GM12892 (cell line): ENCODE measurements around the gene BNIP5.

Source experiments
- DNase-seq: peaks from one replicate; pipeline ENCODE4 v3.0.0; 2011; ENCODE audit not compliant: insufficient read length
- FAIRE-seq: peaks from 2 replicates; lab custom pipeline; 2011; peaks lifted over from hg19 to GRCh38; lab: Jason Lieb, UNC
- POLR2A ChIP-seq: IDR thresholded peaks from 2 replicates; pipeline ENCODE4 v1.6.1; 2011; ENCODE audit warnings: low read depth, low read length, control low read depth
- POLR2AphosphoS5 ChIP-seq: IDR thresholded peaks from 2 replicates; pipeline ENCODE4 v1.6.1; 2011; ENCODE audit warnings: low read depth, low read length, control low read depth
- TAF1 ChIP-seq: IDR thresholded peaks from 2 replicates; pipeline ENCODE4 v1.6.1; 2011; ENCODE audit warnings: low read depth, mild to moderate bottlenecking, control low read depth, low read length, borderline replicate concordance

The BNIP5 gene

DNA sequence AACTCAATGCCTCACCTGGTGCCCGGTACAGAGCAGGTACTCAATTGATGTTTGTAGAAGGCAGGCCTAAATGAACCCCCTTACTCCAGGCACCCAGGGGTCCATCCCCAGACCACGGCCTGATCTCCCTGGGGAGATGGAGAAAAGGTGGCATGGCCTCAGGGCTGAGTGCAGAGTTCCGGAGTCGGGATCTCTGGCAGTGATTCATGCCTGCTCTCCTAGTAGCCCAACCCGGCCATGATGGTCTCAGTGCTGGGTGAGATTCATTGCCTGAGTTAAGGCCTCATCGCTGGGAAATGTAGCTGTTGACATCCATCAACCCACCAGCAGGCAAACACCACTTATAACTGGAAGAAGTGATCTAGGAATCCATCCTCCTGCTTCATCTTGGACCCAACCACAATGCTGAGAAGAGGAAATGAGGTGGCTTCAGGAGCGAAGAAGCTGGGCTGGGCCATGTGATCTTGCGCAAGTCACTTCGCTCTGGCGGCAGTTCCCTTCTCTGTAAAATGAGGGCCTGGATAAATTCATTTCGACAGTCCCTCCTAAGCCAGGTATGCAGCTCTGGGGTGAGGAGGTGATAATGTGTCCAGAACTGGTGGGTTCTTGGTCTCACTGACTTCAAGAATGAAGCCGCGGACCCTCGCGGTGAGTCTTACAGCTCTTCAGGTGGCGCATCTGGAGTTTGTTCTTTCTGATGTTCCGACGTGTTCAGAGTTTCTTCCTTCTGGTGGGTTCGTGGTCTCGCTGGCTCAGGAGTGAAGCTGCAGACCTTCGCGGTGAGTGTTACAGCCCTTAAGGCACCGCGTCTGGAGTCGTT is 26.1 kb upstream of the BNIP5 start:
- TF ChIP-seq POLR2A (no peak), TAF1 (no peak), POLR2AphosphoS5 (no peak)
- DNase-seq (no peak), FAIRE-seq (no peak)

- DNase-seq (no peak), FAIRE-seq (no peak)
- TF ChIP-seq POLR2A (no peak), POLR2AphosphoS5 (no peak), TAF1 (no peak)
Observed at GRCh38 chr6:36361071-36361470, 24.4 kb upstream of the BNIP5 start.

- TF ChIP-seq POLR2A (no peak), POLR2AphosphoS5 (no peak)
- DNase-seq (peak; percentile 50), FAIRE-seq (peak; percentile 82)
Observed at GRCh38 chr6:36360241-36361054, 23.8 kb upstream of the BNIP5 start.

DNA sequence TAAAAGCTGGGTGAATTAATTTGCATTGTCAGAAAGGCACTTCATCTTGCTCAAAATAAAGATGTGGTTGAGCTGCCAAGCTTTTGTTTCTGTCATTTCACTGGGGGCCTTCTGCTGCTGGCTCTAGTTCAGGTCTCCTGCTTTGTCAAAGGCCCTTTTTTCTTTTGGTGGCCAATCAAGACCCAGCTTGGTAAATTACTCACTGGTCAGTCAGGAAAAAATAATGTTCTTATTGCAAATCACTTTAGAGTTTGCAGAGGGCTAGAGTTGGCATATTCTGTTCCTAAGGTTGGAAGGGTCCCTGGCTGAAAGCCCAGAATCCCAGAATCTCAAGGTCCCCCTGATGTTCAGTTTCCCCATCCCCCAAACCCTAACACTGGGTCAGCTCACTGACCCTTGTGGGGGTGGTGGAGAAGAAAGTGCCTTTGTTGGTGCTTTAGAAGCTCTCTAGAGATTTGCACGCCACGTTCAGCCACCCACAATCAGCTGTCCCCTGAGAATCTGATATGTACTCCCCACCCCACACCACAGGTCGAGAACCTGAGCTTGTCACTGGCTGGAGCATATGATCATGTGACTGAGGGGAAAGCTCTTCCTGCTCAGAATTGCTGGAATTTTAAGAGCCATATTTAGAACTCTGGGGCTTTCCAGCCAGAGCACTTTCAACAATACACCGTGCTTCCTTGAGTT is 21.7 kb upstream of the BNIP5 start:
- FAIRE-seq: no peak
- no peak for DNase-seq
- TF ChIP-seq POLR2AphosphoS5 (no peak), POLR2A (no peak), TAF1 (no peak)

DNA sequence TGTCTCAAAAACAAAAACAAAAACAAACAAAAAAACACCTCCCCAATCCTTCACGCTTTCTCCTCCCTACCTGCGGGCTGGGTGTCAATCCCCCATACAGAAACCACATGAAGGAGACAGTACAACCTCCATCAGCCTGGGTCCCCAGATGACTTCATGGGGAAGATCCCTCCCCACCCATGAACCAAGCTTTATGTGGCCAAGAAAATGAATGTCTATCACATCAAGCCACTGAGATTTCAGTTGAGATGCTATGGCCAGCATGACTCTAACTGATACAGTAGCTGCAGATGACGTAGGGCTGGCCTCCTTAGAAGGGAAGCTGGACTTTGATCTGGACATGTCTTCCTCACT is 21.2 kb upstream of the BNIP5 start:
- DNase-seq (no peak), FAIRE-seq (peak; percentile 53)
- TF ChIP-seq POLR2AphosphoS5 (no peak), TAF1 (no peak), POLR2A (no peak)

DNA sequence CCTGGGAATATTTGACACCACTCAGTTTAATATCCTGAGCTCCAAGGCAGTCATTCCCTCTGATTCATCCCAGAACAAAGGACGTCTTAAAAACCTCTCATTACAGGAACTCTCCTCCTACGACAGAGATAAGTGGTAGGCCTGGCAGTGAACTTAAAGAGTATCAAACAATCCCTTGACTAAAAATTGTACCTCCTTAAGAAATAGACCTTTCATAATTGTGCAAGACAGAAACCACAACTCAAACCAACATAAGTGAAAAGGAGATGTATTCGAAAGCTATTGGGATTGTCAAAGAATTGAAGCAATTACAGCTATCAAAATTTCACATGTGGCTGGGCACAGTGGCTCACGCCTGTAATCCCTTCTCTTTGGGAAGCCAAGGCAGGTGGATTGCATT is 19.1 kb upstream of the BNIP5 start:
- no peak for DNase-seq
- no peak for TF ChIP-seq POLR2A
- no peak for TF ChIP-seq TAF1
- no peak for TF ChIP-seq POLR2AphosphoS5

DNA sequence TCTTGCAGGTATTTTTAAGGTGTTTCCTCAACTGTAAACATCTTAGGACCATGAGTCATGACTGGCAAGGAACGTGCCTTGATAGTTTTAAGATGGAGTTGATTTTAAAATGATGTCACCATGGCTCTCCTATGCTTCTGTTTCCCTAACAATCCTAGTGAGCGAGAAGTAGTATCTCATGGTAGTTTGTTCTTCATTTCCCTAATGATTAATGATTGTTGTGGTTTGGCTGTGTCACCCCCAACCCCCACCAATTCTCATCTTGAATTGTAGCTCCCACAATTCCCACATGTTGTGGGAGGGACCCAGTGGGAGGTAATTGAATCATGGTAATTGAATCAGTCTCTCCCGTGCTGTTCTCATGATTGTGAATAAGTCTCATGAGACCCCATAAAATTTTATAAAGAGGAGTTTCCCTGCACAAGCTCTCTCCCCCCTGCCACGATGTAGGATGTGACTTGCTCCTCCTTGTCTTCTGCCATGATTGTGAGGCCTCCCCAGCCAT is 16.8 kb upstream of the BNIP5 start:
- TF ChIP-seq POLR2A: no peak
- TF ChIP-seq TAF1: no peak
- TF ChIP-seq POLR2AphosphoS5: no peak
- FAIRE-seq (no peak), DNase-seq (no peak)

More for the DNA sequence above, 19.1 kb upstream of the BNIP5 start:
- no peak for FAIRE-seq

- no peak for TF ChIP-seq POLR2AphosphoS5
- no peak for TF ChIP-seq POLR2A
- no peak for TF ChIP-seq TAF1
- DNase-seq: no peak
- no peak for FAIRE-seq
Observed at GRCh38 chr6:36352477-36353157, 15.9 kb upstream of the BNIP5 start.

DNA sequence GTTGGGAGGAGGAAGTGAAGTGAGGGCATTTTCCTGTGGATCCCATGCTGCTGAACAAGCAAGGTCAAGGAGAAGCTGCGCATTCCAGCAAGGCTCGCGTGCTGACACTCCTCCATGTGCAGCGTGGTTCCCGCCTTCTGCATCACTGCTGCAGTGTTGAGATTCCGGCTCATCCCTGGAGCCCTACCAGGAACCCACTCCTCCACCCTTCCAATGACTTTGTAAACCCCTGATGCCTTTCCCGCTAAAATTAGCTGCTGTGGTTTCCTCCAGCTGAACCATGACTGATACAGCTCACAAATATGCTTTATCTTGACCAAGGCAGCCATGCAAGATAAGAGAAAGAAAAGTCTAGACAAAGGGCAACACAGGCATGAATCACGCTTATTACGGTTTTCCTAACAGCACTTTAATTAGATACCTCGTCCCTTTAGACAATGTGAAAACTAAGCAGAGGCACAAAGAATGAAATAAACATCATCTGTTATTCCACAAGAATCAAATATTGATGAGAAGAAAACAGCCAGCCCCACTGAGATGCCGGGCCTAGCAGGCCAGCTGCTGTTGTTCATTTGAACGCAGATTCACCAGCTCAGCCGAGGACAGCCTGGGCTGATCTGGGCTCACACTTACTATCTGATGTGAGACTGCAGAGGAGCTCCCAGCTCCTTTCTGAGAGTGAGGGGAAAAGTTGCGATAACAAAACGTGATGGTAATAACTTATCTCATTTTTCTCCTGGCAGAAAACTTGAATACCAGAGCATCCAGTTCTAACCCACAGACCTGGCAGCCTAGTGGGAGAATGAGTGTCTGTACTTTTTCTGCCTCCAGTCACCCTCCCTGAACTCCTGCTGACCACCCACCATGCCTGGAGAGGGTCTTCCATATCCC is 14.2 kb upstream of the BNIP5 start:
- DNase-seq (no peak), FAIRE-seq (no peak)
- TF ChIP-seq TAF1 (no peak), POLR2AphosphoS5 (no peak), POLR2A (no peak)

- DNase-seq (no peak), FAIRE-seq (no peak)
- TF ChIP-seq TAF1: no peak
Observed at GRCh38 chr6:36350082-36350481, 13.4 kb upstream of the BNIP5 start.

- no peak for FAIRE-seq
- no peak for DNase-seq
- no peak for TF ChIP-seq TAF1
- no peak for TF ChIP-seq POLR2AphosphoS5
- TF ChIP-seq POLR2A: no peak
Observed at GRCh38 chr6:36349240-36349639, 12.6 kb upstream of the BNIP5 start.
